Neutrophil (primary cell): ENCODE measurements around the gene CORO7.
"Not testable (repeated sequence)": the region's sequence is repeated elsewhere in the genome, so short reads cannot be mapped to it uniquely, and the experiment has no call there.

Experiments used
- H3K27ac ChIP-seq: fragments of 200-600 bp; sonication (generic); 2 replicates; pipeline ENCODE4 v1.5.1; 2016; ENCODE audit warnings: mild to moderate bottlenecking, moderate library complexity
- H3K27me3 ChIP-seq: fragments of 200-600 bp; sonication (generic); 2 replicates; pipeline ENCODE4 v1.6.0; 2016; ENCODE audit warnings: mild to moderate bottlenecking
- H3K36me3 ChIP-seq: fragments of 200-600 bp; sonication (generic); 2 replicates; pipeline ENCODE4 v1.5.1; 2017
- H3K4me1 ChIP-seq, 2 experiments: fragments of 200-600 bp in 1 of 2; sonication (generic) in 1 of 2; 1 replicate in 1 of 2; 2 replicates in 1 of 2; pipeline versions ENCODE4 v1.5.1 to v1.6.1; 2013 to 2016; ENCODE audit warnings: low read depth in 1 of 2, low read length in 1 of 2, mild to moderate bottlenecking in 1 of 2, moderate library complexity in 1 of 2; ENCODE audit not compliant: control insufficient read depth in 1 of 2, insufficient read depth in 1 of 2
- H3K4me3 ChIP-seq, 2 experiments: fragments of 200-600 bp in 1 of 2; sonication (generic) in 1 of 2; 1 replicate in 1 of 2; 2 replicates in 1 of 2; pipeline ENCODE4 v1.5.1; 2013 to 2016; ENCODE audit warnings: low read depth in 1 of 2, low read length in 1 of 2, mild to moderate bottlenecking in 1 of 2, moderate library complexity in 1 of 2
- H3K9me3 ChIP-seq: fragments of 200-600 bp; sonication (generic); 2 replicates; pipeline ENCODE4 v1.5.1; 2016
- TF ChIP-seq, protein P1 (sequence below): fragments of 200-600 bp; sonication (generic); IDR thresholded peaks from 2 replicates; pipeline ENCODE4 v1.5.1; 2016; ENCODE audit warnings: antibody characterized with exemption

Gene CORO7

DNA sequence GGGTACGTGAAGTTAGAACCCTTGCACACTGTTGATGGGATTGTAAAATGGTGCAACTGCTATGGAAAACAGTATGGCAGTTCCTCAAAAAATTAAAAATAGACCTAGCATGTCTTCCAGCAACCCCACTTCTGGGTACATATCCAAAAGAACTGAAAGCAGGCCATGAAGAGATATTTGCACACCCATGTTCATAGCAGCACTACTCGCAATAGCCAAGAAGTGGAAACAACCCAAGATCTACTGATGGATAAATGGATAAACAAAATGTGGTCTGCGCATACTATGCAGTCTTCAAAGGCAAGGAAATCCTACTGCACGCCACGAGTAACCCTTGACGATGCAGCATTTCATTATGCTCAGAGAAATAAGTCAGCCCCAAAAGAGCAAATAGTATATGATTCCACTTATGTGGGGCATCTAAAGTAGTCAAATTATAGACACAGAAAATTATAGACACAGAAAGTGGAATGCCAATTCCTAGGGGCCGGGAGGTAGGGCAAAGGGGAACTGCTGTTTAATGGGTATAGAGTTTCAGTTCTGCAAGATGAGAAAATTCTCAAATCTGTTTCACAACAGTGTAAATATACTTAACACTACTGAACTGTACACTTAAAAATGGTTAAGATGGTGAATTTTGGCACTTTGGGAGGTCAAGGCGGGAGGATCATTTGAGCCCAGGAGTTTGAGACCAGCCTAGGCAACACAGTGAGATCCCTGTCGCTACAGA lies 17.2 kb downstream of the CORO7 start:
- Histone ChIP-seq H3K4me3 (no peak overlapping the region), H3K36me3 (peaks cover 100% of the 10 kb centered on the region), H3K9me3 (no peaks in the 10 kb centered on the region), H3K27ac (no peak overlapping the region), H3K27me3 (no peaks in the 10 kb centered on the region), H3K4me1 (peaks cover 0 to 4% of the 10 kb centered on the region in 2 experiments)
- TF ChIP-seq, protein P1, sequence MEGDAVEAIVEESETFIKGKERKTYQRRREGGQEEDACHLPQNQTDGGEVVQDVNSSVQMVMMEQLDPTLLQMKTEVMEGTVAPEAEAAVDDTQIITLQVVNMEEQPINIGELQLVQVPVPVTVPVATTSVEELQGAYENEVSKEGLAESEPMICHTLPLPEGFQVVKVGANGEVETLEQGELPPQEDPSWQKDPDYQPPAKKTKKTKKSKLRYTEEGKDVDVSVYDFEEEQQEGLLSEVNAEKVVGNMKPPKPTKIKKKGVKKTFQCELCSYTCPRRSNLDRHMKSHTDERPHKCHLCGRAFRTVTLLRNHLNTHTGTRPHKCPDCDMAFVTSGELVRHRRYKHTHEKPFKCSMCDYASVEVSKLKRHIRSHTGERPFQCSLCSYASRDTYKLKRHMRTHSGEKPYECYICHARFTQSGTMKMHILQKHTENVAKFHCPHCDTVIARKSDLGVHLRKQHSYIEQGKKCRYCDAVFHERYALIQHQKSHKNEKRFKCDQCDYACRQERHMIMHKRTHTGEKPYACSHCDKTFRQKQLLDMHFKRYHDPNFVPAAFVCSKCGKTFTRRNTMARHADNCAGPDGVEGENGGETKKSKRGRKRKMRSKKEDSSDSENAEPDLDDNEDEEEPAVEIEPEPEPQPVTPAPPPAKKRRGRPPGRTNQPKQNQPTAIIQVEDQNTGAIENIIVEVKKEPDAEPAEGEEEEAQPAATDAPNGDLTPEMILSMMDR = no peak

DNA sequence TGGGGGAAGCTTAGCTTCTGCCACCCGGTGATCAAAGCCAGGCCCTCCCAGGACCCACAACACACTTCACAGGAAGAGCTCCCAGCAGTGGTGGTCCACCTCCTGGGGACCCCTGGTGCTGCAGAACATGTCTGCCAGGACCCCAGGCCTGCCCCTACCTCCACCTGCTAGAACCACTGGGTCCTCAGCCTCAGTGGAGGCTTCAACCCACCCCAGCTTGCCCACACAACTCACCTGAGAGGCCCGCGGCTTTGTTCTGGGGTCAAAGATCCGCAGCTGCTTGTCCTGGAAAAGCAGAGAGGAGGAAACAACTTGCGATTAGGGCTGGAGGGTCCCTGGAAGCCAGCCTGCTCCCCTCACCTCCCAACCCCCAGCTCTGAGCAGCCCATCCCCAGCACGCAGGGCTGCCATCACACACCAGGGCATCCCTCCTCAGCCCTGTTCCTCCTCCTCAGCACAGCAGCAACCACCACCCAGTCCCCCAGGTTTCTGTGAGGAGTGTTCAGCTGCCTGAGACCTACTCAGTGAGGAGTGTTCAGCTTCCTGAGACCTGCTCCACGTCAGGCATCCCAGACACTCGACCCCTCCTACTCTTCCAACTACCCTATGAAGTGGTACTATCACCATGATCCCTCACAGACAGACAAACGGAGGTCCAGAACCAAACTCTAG lies 21.2 kb downstream of the CORO7 start:
- Histone ChIP-seq H3K4me1 (no peaks in the 10 kb centered on the region), H3K27me3 (no peaks in the 10 kb centered on the region), H3K27ac (no peak overlapping the region), H3K36me3 (peaks cover 100% of the 10 kb centered on the region), H3K9me3 (no peaks in the 10 kb centered on the region), H3K4me3 (no peak overlapping the region)
- TF ChIP-seq, protein P1 = no peak

GRCh38 chr16:4393850-4394249 lies 22.5 kb downstream of the CORO7 start:
- H3K9me3 ChIP-seq, H3K4me3 ChIP-seq, H3K27ac ChIP-seq, H3K4me1 ChIP-seq, H3K27me3 ChIP-seq: not testable (repeated sequence)
- H3K36me3 ChIP-seq = peaks cover 100% of the 10 kb centered on the region

GRCh38 chr16:4393240-4393600 lies 23.2 kb downstream of the CORO7 start:
- Histone ChIP-seq H3K9me3 (no peaks in the 10 kb centered on the region), H3K27me3 (no peaks in the 10 kb centered on the region), H3K36me3 (peaks cover 100% of the 10 kb centered on the region), H3K27ac (no peak overlapping the region), H3K4me1 (no peaks in the 10 kb centered on the region), H3K4me3 (no peak overlapping the region)
- TF ChIP-seq, protein P1 = no peak

DNA sequence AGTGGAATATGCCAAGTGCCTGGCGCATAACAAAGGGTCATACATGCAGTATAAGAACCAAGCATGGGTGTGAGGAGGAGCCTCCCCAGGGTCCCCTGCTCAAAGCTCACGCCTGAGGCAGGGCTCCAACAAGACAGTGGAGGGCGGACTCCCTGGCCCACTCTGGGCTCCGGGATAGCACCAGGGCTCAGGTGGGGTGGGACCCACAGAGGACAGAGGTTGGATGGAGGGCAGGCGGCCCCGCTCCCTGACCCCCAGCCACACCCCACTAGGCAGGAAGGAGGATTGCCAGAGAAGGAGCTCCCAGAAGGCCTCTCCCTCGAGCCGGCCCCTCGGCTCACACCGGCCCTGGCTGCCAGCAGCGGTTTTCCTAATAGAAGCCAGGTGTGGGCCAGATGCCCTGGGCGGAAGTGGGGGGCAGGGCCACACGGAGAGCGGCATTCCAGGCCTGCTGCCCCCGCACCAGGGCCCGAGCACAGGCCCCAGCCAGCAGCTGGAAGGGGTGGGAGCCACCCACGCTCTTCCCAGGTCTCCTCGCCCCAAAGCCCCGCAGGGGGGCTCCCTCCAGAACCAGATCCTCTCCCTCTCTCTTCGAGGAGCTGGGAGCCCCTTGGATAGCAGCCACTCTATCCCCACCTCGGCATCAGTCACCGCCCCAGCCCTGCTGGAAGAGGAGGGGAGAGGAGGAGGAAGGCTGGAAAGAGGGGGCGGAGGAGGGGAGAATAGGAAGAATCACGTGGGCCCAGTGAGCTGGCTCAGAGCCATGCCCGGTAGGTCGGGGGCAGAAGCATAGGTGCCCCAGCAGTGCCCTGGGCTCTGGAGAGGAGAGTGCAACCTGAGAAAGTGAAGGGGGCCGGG lies 23.8 kb downstream of the CORO7 start:
- Histone ChIP-seq H3K27ac (no peak overlapping the region), H3K36me3 (peaks cover 100% of the 10 kb centered on the region), H3K9me3 (no peaks in the 10 kb centered on the region), H3K4me1 (no peaks in the 10 kb centered on the region), H3K4me3 (no peak overlapping the region), H3K27me3 (no peaks in the 10 kb centered on the region)
- TF ChIP-seq, protein P1 = no peak
